ENCODE results near the gene SUSD2.

Gene SUSD2

DNA sequence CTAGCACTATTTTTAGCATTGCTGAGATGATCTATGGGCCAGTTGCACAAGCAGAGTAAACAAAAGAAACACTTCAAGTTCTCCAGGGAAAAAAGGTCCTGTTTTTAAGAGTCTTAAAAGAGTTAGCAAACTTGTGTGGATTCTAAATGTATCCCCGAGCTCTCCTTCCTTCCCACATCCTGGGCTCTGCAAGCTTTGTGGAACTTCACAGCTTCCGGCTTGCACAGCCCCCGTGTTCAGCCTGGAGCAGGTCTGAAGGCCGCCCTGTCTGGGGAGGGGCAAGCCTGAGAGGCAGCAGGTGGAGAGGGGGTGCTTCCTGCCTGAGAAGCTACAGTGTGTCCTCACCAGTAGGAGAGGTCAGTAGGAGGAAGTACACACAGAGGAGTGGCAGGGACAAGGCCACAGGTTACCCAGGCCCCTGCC lies 35.1 kb upstream of the SUSD2 start:
- Histone ChIP-seq H3K36me3 (ENCODE audit: control insufficient read depth, low read length) (peaks cover 17% of the 10 kb centered on the region), H3K79me2 (ENCODE audit: control insufficient read depth, low read length) (peaks cover 5% of the 10 kb centered on the region), H3K27me3 (ENCODE audit: control insufficient read depth, low read length) (no peaks in the 10 kb centered on the region), H3K9me3 (ENCODE audit: control insufficient read depth, insufficient read depth, low read length) (no peaks in the 10 kb centered on the region), H3K27ac (ENCODE audit: low read depth, low read length) (peak overlapping the region; percentile 73), H3K9me2 (replicated peaks; ENCODE audit: control insufficient read depth, low read length) (no peaks in the 10 kb centered on the region), H3K4me3 (ENCODE audit: low read length) (peak overlapping the region; percentile 63), H4K20me1 (ENCODE audit: control insufficient read depth, insufficient read depth, low read depth, low read length) (no peaks in the 10 kb centered on the region), H3K4me2 (ENCODE audit: low read length) (peak overlapping the region; percentile 80), H3K4me1 (ENCODE audit: control insufficient read depth, low read length) (peaks cover 44% of the 10 kb centered on the region), H3F3A (ENCODE audit: control insufficient read depth, insufficient read depth) (peaks cover 4% of the 10 kb centered on the region; the same call in 1 of the 2 replicates)
- TF ChIP-seq, protein P1, sequence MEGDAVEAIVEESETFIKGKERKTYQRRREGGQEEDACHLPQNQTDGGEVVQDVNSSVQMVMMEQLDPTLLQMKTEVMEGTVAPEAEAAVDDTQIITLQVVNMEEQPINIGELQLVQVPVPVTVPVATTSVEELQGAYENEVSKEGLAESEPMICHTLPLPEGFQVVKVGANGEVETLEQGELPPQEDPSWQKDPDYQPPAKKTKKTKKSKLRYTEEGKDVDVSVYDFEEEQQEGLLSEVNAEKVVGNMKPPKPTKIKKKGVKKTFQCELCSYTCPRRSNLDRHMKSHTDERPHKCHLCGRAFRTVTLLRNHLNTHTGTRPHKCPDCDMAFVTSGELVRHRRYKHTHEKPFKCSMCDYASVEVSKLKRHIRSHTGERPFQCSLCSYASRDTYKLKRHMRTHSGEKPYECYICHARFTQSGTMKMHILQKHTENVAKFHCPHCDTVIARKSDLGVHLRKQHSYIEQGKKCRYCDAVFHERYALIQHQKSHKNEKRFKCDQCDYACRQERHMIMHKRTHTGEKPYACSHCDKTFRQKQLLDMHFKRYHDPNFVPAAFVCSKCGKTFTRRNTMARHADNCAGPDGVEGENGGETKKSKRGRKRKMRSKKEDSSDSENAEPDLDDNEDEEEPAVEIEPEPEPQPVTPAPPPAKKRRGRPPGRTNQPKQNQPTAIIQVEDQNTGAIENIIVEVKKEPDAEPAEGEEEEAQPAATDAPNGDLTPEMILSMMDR (IDR thresholded peaks at IDR 0.05; ENCODE audit: low read depth, low read length, poor library complexity, severe bottlenecking) = no peak
- no peak for TF ChIP-seq EZH2phosphoT487 (IDR thresholded peaks at IDR 0.05; ENCODE audit: borderline replicate concordance, low read length)

DNA sequence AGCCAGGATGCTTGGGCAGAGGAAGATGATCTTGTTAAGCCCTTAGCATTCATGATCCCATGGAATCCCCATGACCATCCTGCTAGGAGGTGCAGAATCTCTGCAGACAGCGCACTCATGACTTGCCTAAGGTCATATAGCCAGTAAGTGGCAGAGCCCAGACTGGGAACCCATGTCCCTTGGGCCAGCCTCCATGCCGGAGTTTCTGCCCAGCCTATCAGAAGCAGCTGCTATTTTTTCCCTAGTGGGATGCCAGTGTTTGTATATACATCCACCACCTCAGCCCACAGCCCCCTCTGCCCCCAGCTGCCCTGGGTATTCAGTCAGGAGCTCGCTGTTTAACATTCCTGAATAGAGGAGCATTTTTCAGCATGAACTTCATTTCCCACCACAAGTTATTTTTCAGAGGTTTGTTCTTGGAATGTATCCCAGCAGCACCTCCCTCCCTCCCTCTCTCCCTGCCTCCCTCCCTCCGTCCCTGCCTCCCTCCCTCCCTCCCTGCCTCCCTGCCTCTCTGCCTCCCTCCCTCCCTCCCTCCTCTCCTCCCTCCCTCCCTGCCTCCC lies 34.4 kb upstream of the SUSD2 start:
- H4K20me1 ChIP-seq (ENCODE audit: control insufficient read depth, insufficient read depth, low read depth, low read length) = no peaks in the 10 kb centered on the region
- peaks cover 5% of the 10 kb centered on the region for H3K79me2 ChIP-seq (ENCODE audit: control insufficient read depth, low read length)
- peaks cover 17% of the 10 kb centered on the region for H3K36me3 ChIP-seq (ENCODE audit: control insufficient read depth, low read length)
- TF ChIP-seq, protein P1 (IDR thresholded peaks at IDR 0.05; ENCODE audit: low read depth, low read length, poor library complexity, severe bottlenecking) = no peak
- TF ChIP-seq EZH2phosphoT487 (IDR thresholded peaks at IDR 0.05; ENCODE audit: borderline replicate concordance, low read length) = no peak
- no peaks in the 10 kb centered on the region for H3K9me2 ChIP-seq (replicated peaks; ENCODE audit: control insufficient read depth, low read length)
- H3K4me1 ChIP-seq (ENCODE audit: control insufficient read depth, low read length) = peaks cover 44% of the 10 kb centered on the region
- no peaks in the 10 kb centered on the region for H3K9me3 ChIP-seq (ENCODE audit: control insufficient read depth, insufficient read depth, low read length)
- H3K4me2 ChIP-seq (ENCODE audit: low read length) = peak overlapping the region; percentile 80; the same call in 1 of the 2 replicates
- H3K27ac ChIP-seq (ENCODE audit: low read depth, low read length) = peak overlapping the region; percentile 73; the same call in 1 of the 2 replicates
- no peak overlapping the region for H3K4me3 ChIP-seq (ENCODE audit: low read length)
- peaks cover 4% of the 10 kb centered on the region; the same call in 1 of the 2 replicates for H3F3A ChIP-seq (ENCODE audit: control insufficient read depth, insufficient read depth)
- H3K27me3 ChIP-seq (ENCODE audit: control insufficient read depth, low read length) = no peaks in the 10 kb centered on the region

DNA sequence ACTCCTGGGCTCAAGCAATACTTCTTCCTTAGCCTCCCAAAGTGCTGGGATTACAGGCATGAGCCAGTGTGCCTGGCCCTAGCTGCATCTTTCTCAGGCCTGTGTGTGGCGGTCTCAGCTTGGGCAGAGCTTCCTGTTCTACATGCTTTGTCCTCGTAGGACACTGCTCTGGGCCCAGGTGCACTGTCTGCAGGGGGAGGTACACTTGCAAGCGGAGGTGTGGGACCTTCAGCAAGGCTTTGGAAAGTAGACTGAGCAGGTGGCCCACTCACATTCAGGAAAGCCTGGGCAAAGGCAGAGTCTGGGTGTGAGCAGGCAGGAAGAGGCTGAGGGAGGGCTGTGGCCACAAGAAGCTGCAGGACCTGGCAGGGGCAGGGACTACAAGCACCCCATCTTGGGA lies 33.6 kb upstream of the SUSD2 start:
- H3K27ac ChIP-seq (ENCODE audit: low read depth, low read length) = no peak overlapping the region
- no peaks in the 10 kb centered on the region for H3K27me3 ChIP-seq (ENCODE audit: control insufficient read depth, low read length)
- no peaks in the 10 kb centered on the region for H4K20me1 ChIP-seq (ENCODE audit: control insufficient read depth, insufficient read depth, low read depth, low read length)
- H3K4me3 ChIP-seq (ENCODE audit: low read length) = no peak overlapping the region
- TF ChIP-seq, protein P1 (IDR thresholded peaks at IDR 0.05; ENCODE audit: low read depth, low read length, poor library complexity, severe bottlenecking) = no peak
- no peaks in the 10 kb centered on the region for H3K9me3 ChIP-seq (ENCODE audit: control insufficient read depth, insufficient read depth, low read length)
- peaks cover 17% of the 10 kb centered on the region for H3K36me3 ChIP-seq (ENCODE audit: control insufficient read depth, low read length)
- peaks cover 44% of the 10 kb centered on the region for H3K4me1 ChIP-seq (ENCODE audit: control insufficient read depth, low read length)
- H3F3A ChIP-seq (ENCODE audit: control insufficient read depth, insufficient read depth) = peaks cover 4% of the 10 kb centered on the region; the same call in 1 of the 2 replicates
- H3K9me2 ChIP-seq (replicated peaks; ENCODE audit: control insufficient read depth, low read length) = no peaks in the 10 kb centered on the region
- H3K4me2 ChIP-seq (ENCODE audit: low read length) = no peak overlapping the region
- H3K79me2 ChIP-seq (ENCODE audit: control insufficient read depth, low read length) = peaks cover 5% of the 10 kb centered on the region
